ENCODE results near the gene TYSND1. TPM values are rescaled to one million over a fixed set of nuclear protein-coding genes. Genes with fewer than 3 reads are reported as not detected.

The TYSND1 gene
- total and polyA plus RNA-seq, 2 of the 13 experiments (the other 11 are each of a cell fraction or from before 2014, with no cell fraction given): 3.3 to 8.9 TPM

DNA sequence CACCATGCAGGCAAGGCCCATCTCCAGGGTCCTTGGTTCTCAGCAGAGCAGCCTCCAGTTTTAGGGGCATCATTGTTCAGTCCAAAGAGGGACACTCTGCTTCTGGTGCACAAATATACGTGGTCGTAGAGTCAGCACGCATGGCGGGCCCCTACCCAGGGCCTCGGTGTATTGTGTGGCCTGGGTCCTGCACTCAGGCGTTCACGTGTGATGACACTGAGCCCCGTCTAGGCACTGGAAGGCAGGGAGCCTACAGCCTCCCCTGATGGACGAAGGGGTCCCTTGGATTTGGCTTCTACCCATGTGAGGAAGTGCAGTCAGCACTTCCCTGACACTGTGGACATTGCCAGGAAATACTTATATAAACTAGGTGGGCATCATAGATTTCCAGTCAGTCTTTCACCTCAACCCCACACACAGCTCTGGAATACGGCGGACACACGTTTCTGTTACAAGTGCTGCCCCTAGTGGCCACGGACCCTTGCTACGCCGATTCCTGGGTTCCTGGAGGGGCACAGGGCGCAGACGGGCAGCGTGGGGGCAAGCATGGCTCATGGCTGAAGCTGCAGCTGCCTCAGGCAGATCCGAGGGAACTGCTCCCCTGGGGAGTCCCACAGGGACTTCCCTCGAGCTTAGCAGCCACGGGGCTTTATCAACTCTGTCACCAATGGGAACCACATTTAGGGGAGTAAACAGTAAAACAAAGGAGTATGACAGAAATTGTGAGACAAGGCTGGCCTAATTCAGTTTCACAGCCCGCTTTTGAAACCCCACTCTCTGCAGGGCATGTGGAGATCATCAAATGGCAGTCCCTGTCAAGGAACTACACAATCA, 39.3 kb downstream of the TYSND1 start (continued):
- TF ChIP-seq, protein P1, sequence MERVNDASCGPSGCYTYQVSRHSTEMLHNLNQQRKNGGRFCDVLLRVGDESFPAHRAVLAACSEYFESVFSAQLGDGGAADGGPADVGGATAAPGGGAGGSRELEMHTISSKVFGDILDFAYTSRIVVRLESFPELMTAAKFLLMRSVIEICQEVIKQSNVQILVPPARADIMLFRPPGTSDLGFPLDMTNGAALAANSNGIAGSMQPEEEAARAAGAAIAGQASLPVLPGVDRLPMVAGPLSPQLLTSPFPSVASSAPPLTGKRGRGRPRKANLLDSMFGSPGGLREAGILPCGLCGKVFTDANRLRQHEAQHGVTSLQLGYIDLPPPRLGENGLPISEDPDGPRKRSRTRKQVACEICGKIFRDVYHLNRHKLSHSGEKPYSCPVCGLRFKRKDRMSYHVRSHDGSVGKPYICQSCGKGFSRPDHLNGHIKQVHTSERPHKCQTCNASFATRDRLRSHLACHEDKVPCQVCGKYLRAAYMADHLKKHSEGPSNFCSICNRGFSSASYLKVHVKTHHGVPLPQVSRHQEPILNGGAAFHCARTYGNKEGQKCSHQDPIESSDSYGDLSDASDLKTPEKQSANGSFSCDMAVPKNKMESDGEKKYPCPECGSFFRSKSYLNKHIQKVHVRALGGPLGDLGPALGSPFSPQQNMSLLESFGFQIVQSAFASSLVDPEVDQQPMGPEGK (CRISPR knock-in tag; IDR thresholded peaks at IDR 0.05): peak; percentile 33; the same call in 1 of the 2 replicates
- TF ChIP-seq HNRNPL (IDR thresholded peaks at IDR 0.05; ENCODE audit: low read depth, low read length): peak; percentile 86

DNA sequence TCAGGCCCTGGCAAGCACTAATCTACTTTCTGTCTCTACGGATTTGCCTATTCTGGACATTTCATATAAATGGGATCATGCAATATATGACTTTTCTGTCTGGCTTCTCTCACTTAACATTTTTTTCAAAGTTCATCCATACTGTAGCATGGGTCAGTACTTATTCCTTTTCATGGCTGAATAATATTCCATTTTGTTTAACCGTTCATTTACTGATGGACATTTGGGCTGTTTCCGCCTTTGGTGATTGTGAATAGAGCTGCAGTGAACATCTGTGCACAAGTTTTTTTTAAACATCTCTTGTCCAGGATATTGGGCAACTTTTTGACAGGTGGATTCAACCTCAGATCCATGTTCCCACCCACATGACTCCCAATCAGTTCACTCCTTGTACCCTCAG, 44.8 kb downstream of the TYSND1 start:
- ATAC-seq: no peak
- Histone ChIP-seq H3K27me3 (ENCODE audit: control insufficient read depth in 1 of 2, insufficient read depth in 2 of 2, low read length in 2 of 2) (no peaks in the 10 kb centered on the region), H3K4me3 (replicated peaks in 1 of 3; ENCODE audit: insufficient read depth in 1 of 3, low read depth in 2 of 3, low read length in 3 of 3) (no peak overlapping the region), H3K9me3 (ENCODE audit: low read length) (no peaks in the 10 kb centered on the region), H3K27ac (ENCODE audit: extremely low read length, insufficient read depth, low read length) (no peak overlapping the region), H2AFZ (ENCODE audit: low read length) (no peak overlapping the region), H3K9ac (ENCODE audit: insufficient read depth, low read depth, low read length) (no peak overlapping the region), H3K79me2 (ENCODE audit: insufficient read depth, low read length) (no peaks in the 10 kb centered on the region), H3K4me1 (ENCODE audit: insufficient read depth, low read length) (0 out of 2 replicates have a peak, but pooled peaks cover under 1% of the 10 kb centered on the region), H3K36me3 (replicated peaks in 1 of 2; ENCODE audit: control insufficient read depth in 1 of 2, insufficient read depth in 2 of 2, low read length in 2 of 2) (peaks cover 8 to 52% of the 10 kb centered on the region in 2 experiments), H4K20me1 (ENCODE audit: insufficient read depth, low read length) (no peaks in the 10 kb centered on the region), H3K4me2 (ENCODE audit: low read depth, low read length) (no peak overlapping the region)
- DNase-seq (ENCODE audit: low spot score): no peak
- FAIRE-seq: no peak
- ChIA-PET POLR2A (interaction anchor here (1.2 kb wide), 1 partner anchor 11 kb away, joined by 4 read pairs; no protein-coding TSS in a partner anchor), CTCF (ENCODE audit: low intra/inter-chr PET ratio, low total read pairs) (no interaction called here)
- intact Hi-C loops (cut with micrococcal nuclease; ENCODE audit: unreplicated experiment): no loop called here
- WGBS (ENCODE audit: low lambda C conversion rate): 65% methylated on average over 3 of the region's 3 CpGs
- no TSS peak for BruUV-seq (replicated peaks)
- in situ Hi-C loops (cut with HindIII; ENCODE audit: extremely low pct_ligation_motif_present, low pct_unique_long_range_greater_than_20kb): no loop called here
- TF ChIP-seq ZNF496 (CRISPR knock-in tag; IDR thresholded peaks at IDR 0.05; ENCODE audit: insufficient replicate concordance) (no peak), ESRRA (CRISPR knock-in tag; IDR thresholded peaks at IDR 0.05; ENCODE audit: low read depth) (no peak), TERF1 (CRISPR knock-in tag; IDR thresholded peaks at IDR 0.05) (no peak), NPAS2 (CRISPR knock-in tag; IDR thresholded peaks at IDR 0.05; ENCODE audit: borderline replicate concordance) (no peak), ZNF737 (CRISPR knock-in tag; IDR thresholded peaks at IDR 0.05; ENCODE audit: borderline replicate concordance) (no peak), DNMT3B (CRISPR knock-in tag; conservative IDR thresholded peaks at IDR 0.05) (no peak), GZF1 (CRISPR knock-in tag; IDR thresholded peaks at IDR 0.05) (no peak), CEBPB (IDR thresholded peaks at IDR 0.05; ENCODE audit: borderline replicate concordance, low read depth, low read length) (no peak), IRF1 (CRISPR knock-in tag; IDR thresholded peaks at IDR 0.05; ENCODE audit: low read depth) (no peak)
- TF ChIP-seq, protein P2, sequence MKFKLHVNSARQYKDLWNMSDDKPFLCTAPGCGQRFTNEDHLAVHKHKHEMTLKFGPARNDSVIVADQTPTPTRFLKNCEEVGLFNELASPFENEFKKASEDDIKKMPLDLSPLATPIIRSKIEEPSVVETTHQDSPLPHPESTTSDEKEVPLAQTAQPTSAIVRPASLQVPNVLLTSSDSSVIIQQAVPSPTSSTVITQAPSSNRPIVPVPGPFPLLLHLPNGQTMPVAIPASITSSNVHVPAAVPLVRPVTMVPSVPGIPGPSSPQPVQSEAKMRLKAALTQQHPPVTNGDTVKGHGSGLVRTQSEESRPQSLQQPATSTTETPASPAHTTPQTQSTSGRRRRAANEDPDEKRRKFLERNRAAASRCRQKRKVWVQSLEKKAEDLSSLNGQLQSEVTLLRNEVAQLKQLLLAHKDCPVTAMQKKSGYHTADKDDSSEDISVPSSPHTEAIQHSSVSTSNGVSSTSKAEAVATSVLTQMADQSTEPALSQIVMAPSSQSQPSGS (CRISPR knock-in tag; IDR thresholded peaks at IDR 0.05): no peak
- TF ChIP-seq, protein P3, sequence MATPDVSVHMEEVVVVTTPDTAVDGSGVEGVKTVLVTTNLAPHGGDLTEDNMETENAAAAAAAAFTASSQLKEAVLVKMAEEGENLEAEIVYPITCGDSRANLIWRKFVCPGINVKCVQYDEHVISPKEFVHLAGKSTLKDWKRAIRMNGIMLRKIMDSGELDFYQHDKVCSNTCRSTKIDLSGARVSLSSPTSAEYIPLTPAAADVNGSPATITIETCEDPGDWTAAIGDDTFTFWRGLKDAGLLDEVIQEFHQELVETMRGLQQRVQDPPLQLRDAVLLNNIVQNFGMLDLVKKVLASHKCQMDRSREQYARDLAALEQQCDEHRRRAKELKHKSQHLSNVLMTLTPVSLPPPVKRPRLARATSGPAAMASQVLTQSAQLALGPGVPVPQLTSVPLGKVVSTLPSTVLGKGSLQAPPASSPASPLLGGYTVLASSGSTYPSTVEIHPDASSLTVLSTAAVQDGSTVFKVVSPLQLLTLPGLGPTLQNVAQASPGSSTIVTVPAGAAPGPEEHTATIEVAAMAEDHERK (CRISPR knock-in tag; IDR thresholded peaks at IDR 0.05; ENCODE audit: low read depth): no peak

Measured in HepG2 (cell line).